Epithelial cell of proximal tubule (primary cell): Measurements from ENCODE around the gene CHFR. TPM values are rescaled to one million over a fixed set of nuclear protein-coding genes. Genes with fewer than 3 reads are reported as not detected.
"Not testable (repeated sequence)": the region's sequence is repeated elsewhere in the genome, so short reads cannot be mapped to it uniquely, and the experiment has no call there.

Experiments
- DNase-seq: peaks from one replicate; pipeline ENCODE4 v3.0.0-alpha.2; 2011; ENCODE audit warnings: low read depth
- H3K4me3 ChIP-seq: 2 replicates; pipeline ENCODE4 v1.5.1; 2011; ENCODE audit warnings: low read depth, mild to moderate bottlenecking, low read length
- CTCF ChIP-seq: conservative IDR thresholded peaks from 2 replicates; pipeline ENCODE4 v1.5.1; 2012; ENCODE audit warnings: low read depth, mild to moderate bottlenecking, low read length
- total RNA-seq: library from RNA; depleted of rRNA; stranded (reverse); fragments of >200 nt; gene quantifications from 2 replicates; pipeline ENCODE4 v1.2.3, GENCODE V29; 2015

The CHFR gene
- total RNA-seq, 1 donor from 2014 or later, result 26.2 TPM

DNA sequence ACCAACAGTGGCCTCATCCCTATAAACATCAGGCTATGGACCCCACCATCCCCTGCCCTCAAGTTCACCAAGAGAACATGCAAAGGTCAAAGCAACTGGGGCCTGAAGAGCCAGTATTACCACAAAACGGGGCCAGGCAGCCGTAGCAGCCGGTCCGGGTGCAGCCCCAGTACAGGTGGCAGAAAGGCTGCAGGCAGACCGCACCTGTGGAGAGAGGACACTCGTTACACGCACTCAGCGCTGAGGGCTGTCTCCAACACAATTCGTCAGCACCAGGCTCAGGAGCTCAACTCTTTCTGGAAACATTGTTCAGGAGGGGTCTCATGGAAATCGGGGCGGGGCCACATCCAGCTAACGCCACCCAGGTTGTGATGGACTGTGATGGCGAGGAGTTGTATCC is 38.9 kb downstream of the CHFR start:
- no peak for TF ChIP-seq CTCF
- no peak overlapping the region for H3K4me3 ChIP-seq
- no peak for DNase-seq

DNA sequence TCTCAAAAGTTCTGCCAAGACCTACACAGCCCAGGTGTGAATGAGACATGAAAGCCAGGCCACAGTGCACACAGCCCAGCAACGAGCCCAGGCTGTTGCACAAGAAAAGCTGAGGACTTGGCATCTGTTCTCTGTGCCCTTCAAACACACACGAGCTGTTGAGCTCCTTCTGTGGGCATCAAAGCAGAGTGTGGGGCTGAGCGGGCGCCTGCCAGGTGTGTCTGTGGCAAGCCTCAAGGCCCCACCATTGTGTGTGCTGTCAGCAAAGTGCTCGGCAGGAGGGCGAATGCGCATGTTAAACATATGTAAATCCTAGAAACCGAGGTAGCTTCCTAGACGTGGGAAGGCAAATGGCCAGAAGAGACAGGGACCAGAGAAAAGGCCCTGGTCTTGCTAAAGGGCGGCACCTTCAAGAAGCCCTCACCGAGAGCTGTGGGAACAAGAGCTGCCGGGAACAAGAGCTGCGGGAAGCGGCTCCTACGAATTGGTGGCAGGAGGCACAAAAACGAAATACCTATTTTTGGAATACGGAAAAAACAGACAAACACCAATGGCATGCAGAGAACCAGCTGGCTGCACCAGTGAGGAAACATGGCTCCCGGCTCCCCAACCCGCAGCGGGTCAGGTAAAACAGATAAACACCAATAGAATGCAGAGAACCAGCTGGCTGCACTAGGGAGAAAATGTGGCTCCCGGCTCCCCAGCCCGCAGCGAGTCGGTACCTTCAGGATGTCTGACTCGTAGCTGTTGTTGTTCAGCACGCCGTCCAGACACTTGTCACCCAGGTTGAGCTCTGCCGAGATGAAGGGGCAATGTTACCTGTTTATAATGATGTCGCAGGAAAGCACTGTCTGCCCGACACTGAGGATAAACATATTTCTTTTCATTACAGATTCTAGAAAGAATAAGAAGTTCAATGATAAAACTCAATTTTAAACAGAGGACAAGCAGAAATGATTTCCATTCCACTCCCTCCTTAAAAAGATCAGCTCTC is 39.7 kb downstream of the CHFR start:
- DNase-seq, result no peak
- no peak for TF ChIP-seq CTCF
- H3K4me3 ChIP-seq, result no peak overlapping the region

DNA sequence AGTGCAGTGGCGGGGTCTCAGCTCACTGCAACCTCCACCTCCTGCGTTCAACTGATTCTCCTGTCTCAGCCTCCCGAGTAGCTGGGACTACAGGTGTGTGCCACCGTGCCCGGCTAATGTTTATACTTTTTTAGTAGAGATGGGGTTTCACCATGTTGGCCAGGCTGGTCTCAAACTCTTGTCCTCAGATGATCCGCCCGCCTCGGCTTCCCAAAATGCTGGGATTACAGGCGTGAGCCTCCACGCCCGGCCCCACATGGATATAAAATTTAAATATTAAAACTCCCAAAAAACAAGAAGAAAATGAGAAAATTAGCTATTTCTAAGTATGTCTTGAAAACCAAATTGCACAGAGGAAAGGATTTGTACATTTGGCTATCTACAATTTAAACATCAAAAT is 42.7 kb downstream of the CHFR start:
- DNase-seq, H3K4me3 ChIP-seq: not testable (repeated sequence)

GRCh38 chr12:132842449-132843045 is 44.9 kb downstream of the CHFR start:
- TF ChIP-seq CTCF, result no peak
- DNase-seq, result no peak
- H3K4me3 ChIP-seq, result no peak overlapping the region

DNA sequence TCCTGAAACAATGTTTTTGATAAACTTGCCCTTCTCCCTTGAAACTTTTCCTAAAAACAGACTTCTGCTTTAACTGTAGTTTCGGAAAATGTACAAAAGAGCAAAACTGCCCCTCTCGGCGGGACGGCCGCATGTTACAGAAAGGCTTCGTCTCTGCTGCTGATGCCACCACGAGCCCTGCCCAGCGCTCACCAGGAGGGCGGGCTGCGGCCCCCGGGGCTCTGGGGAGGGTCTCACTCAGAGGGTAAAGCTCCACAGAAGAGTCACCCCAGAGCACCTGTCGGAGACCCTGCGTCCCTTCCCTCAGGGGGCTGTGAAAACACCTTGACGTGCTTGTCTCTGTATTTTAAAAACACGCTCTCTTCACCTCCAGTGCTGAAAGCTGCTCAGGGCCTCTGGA is 46.3 kb downstream of the CHFR start:
- no peak overlapping the region for H3K4me3 ChIP-seq
- no peak for TF ChIP-seq CTCF
- no peak for DNase-seq

GRCh38 chr12:132840536-132840935 is 46.9 kb downstream of the CHFR start:
- no peak for TF ChIP-seq CTCF
- DNase-seq, result no peak
- no peak overlapping the region for H3K4me3 ChIP-seq

DNA sequence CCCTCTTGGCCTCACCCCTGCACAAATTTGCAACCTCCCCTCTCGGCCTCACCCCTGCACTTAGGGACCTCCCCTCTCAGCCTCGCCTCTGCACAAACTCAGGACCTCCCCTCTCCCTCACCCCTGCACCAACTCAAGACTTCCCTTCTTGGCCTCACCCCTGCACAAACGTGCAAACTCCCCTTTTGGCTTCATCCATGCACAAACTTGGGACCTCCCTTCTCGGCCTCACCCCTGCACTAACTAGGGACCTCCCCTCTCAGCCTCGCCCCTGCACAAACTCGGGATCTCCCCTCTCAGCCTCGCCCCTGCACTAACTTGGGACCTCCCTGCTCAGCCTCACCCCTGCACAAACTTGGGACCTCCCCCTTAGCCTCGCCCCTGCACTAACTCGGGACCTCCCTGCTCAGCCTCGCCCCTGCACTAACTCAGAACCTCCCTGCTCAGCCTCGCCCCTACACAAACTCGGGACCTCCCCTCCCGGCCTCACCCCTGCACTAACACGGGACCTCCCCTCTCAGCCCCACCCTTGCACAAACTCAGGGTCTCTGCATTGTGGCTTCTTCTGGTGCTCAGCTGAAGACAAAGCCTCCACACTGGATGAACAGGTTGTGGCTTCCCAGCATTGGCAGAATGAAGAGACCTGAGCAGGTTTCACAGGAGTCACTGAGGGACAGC is 47.7 kb downstream of the CHFR start:
- no peak overlapping the region for H3K4me3 ChIP-seq
- no peak for DNase-seq
- TF ChIP-seq CTCF, result no peak
